Type B pancreatic cell (in vitro differentiated cells): Measurements from ENCODE around the gene RPS19BP1. TPM values are rescaled to one million over a fixed set of nuclear protein-coding genes. Genes with fewer than 3 reads are reported as not detected.
"Not testable (repeated sequence)": the region's sequence is repeated elsewhere in the genome, so short reads cannot be mapped to it uniquely, and the experiment has no call there.

Source experiments
- DNase-seq: peaks from one replicate; pipeline ENCODE4 v3.0.0; 2021; ENCODE audit warnings: mixed read lengths; ENCODE audit not compliant: unreplicated experiment; ENCODE audit errors: extremely low spot score
- H3K27ac Mint-ChIP-seq: 2 replicates; pipeline ENCODE4 v1.8.0; 2021; ENCODE audit warnings: mild to moderate bottlenecking, mixed read lengths
- H3K27me3 Mint-ChIP-seq: 2 replicates; pipeline ENCODE4 v1.8.0; 2021; ENCODE audit warnings: mixed read lengths
- H3K36me3 Mint-ChIP-seq: 2 replicates; pipeline ENCODE4 v1.8.0; 2021; ENCODE audit warnings: mixed read lengths
- H3K4me1 Mint-ChIP-seq: one replicate; pipeline ENCODE4 v1.8.0; 2021; ENCODE audit warnings: mixed read lengths; ENCODE audit not compliant: unreplicated experiment
- H3K4me3 Mint-ChIP-seq: 2 replicates; pipeline ENCODE4 v1.8.0; 2021; ENCODE audit warnings: mild to moderate bottlenecking, mixed read lengths
- H3K9me3 Mint-ChIP-seq: 2 replicates; pipeline ENCODE4 v1.8.0; 2021; ENCODE audit warnings: mixed read lengths
- total RNA-seq: library from RNA; stranded (reverse); gene quantifications from 2 replicates; pipeline ENCODE4 v1.2.1, GENCODE V29; 2021; ENCODE audit warnings: low replicate concordance
- TF ChIP-seq, protein P1 (sequence below): fragments of 200-600 bp; sonication (generic); conservative IDR thresholded peaks from 2 replicates; pipeline ENCODE4 v1.5.0; 2021; ENCODE audit warnings: antibody characterized with exemption, mild to moderate bottlenecking

RPS19BP1 gene
- total RNA-seq, 1 donor from 2014 or later, result 52.3 TPM

DNA sequence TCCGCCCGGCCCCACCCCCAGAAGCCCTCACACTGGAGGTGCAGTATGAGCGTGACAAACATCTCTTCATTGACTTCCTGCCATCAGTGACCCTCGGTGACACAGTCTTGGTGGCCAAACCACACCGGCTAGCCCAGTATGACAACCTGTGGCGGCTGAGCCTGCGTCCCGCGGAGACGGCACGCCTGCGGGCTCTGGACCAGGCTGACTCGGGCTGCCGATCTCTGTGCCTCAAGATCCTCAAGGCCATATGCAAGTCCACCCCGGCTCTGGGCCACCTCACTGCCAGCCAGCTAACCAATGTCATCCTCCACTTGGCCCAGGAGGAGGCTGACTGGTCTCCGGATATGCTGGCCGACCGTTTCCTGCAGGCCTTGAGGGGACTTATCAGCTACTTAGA, 18.8 kb downstream of the RPS19BP1 start:
- Mint-ChIP-seq H3K36me3 (peaks cover 15% of the 10 kb centered on the region), H3K27me3 (no peaks in the 10 kb centered on the region)

GRCh38 chr22:39512026-39512425, 20.5 kb downstream of the RPS19BP1 start:
- Mint-ChIP-seq H3K27ac (no peak overlapping the region), H3K27me3 (no peaks in the 10 kb centered on the region), H3K9me3 (no peaks in the 10 kb centered on the region), H3K4me1 (no peaks in the 10 kb centered on the region), H3K36me3 (peaks cover 22% of the 10 kb centered on the region), H3K4me3 (no peak overlapping the region)
- no peak for DNase-seq
- TF ChIP-seq, protein P1, sequence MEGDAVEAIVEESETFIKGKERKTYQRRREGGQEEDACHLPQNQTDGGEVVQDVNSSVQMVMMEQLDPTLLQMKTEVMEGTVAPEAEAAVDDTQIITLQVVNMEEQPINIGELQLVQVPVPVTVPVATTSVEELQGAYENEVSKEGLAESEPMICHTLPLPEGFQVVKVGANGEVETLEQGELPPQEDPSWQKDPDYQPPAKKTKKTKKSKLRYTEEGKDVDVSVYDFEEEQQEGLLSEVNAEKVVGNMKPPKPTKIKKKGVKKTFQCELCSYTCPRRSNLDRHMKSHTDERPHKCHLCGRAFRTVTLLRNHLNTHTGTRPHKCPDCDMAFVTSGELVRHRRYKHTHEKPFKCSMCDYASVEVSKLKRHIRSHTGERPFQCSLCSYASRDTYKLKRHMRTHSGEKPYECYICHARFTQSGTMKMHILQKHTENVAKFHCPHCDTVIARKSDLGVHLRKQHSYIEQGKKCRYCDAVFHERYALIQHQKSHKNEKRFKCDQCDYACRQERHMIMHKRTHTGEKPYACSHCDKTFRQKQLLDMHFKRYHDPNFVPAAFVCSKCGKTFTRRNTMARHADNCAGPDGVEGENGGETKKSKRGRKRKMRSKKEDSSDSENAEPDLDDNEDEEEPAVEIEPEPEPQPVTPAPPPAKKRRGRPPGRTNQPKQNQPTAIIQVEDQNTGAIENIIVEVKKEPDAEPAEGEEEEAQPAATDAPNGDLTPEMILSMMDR, result no peak

More for the DNA sequence above, 18.8 kb downstream of the RPS19BP1 start:
- TF ChIP-seq, protein P1, result no peak
- DNase-seq, result no peak
- Mint-ChIP-seq H3K9me3 (no peaks in the 10 kb centered on the region), H3K4me1 (peaks cover 10% of the 10 kb centered on the region), H3K4me3 (no peak overlapping the region), H3K27ac (no peak overlapping the region)

- Mint-ChIP-seq H3K36me3 (peaks cover 22% of the 10 kb centered on the region), H3K4me1 (no peaks in the 10 kb centered on the region), H3K9me3 (no peaks in the 10 kb centered on the region), H3K4me3 (no peak overlapping the region), H3K27me3 (no peaks in the 10 kb centered on the region), H3K27ac (no peak overlapping the region)
- TF ChIP-seq, protein P1, result no peak
- DNase-seq, result no peak
These were observed 21.3 kb downstream of the RPS19BP1 start for GRCh38 chr22:39511226-39511625.

- Mint-ChIP-seq H3K4me1 (no peaks in the 10 kb centered on the region), H3K4me3 (no peak overlapping the region), H3K36me3 (peaks cover 20% of the 10 kb centered on the region), H3K9me3 (no peaks in the 10 kb centered on the region), H3K27me3 (no peaks in the 10 kb centered on the region), H3K27ac (no peak overlapping the region)
- TF ChIP-seq, protein P1, result no peak
- no peak for DNase-seq
These were observed 21.9 kb downstream of the RPS19BP1 start for GRCh38 chr22:39510529-39511149.

GRCh38 chr22:39508393-39508792, 24.2 kb downstream of the RPS19BP1 start:
- H3K36me3 Mint-ChIP-seq, result peaks cover 17% of the 10 kb centered on the region

DNA sequence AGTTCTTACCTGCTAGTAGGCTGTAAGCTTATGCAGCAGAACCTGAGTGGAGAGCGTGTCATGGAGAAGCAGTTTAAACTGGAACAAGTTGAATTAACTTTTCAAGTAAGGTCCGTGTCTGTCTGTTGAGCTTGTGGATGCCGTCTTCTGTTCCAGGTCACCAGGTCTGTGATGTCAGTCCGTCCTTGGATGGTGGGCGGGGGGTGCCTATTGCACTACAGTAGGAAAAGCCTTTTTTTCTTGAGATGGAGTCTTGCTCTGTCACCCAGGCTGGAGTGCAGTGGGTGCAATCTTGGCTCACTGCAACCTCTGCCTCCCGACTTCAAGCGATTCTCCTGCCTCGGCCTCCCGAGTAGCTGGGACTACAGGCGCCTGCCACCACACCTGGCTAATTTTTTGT, 25.5 kb downstream of the RPS19BP1 start:
- not testable (repeated sequence) for H3K27me3 Mint-ChIP-seq, H3K4me3 Mint-ChIP-seq, DNase-seq, H3K9me3 Mint-ChIP-seq
- Mint-ChIP-seq H3K4me1 (peaks cover 13% of the 10 kb centered on the region), H3K27ac (peak overlapping the region; percentile 28), H3K36me3 (peaks cover 17% of the 10 kb centered on the region)

More at GRCh38 chr22:39508393-39508792, 24.2 kb downstream of the RPS19BP1 start:
- peaks cover 4% of the 10 kb centered on the region for H3K4me1 Mint-ChIP-seq
- TF ChIP-seq, protein P1, result no peak
- no peak overlapping the region for H3K27ac Mint-ChIP-seq
- DNase-seq, result no peak
- no peak overlapping the region for H3K4me3 Mint-ChIP-seq
- H3K27me3 Mint-ChIP-seq, result no peaks in the 10 kb centered on the region
- H3K9me3 Mint-ChIP-seq, result no peaks in the 10 kb centered on the region
